Activated T-cell treated with anti-CD3 and anti-CD28 coated beads, Interleukin-2, amount 50 U/mL, for 72 hours (primary cell): ENCODE data around the gene JHY. TPM values are rescaled to one million over a fixed set of nuclear protein-coding genes. Genes with fewer than 3 reads are reported as not detected.

Source experiments
- total RNA-seq, 2 donors: library from RNA; stranded (reverse); gene quantifications; one replicate each; pipeline ENCODE4 v1.2.3, GENCODE V29; 2022

Gene JHY
- total RNA-seq, 2 donors from 2014 or later = 5.5 to 6.0 TPM

Other genes with a start within 250 kb of the JHY start
- gene UBASH3B, start 227.0 kb upstream of the JHY start, total RNA-seq = 10 to 100 TPM in 1 of 2 donors, 1 to 10 TPM in 1; 6.9 to 18.5 TPM
- gene CRTAM, start 44.3 kb upstream of the JHY start, total RNA-seq = 10 to 100 TPM in 1 of 2 donors, 1 to 10 TPM in 1; 9.7 to 12.9 TPM
- not detected for gene BSX, start 99.1 kb downstream of the JHY start, total RNA-seq
- gene HSPA8, start 179.4 kb downstream of the JHY start, total RNA-seq = 1,000 to 10,000 TPM; 1,108 to 1,228 TPM